ENCODE data around the gene TGFBI.

- no peak for TF ChIP-seq CTCF (IDR thresholded peaks at IDR 0.05; ENCODE audit: low read length)
- no peak for TF ChIP-seq EZH2 (IDR thresholded peaks at IDR 0.05; ENCODE audit: borderline replicate concordance, low read length)
Measured at GRCh38 chr5:136001466-136001981, 27.3 kb upstream of the TGFBI start.

All from OCI-LY1 (cell line).